ENCODE data around the gene RPH3AL. TPM values are rescaled to one million over a fixed set of nuclear protein-coding genes. Genes with fewer than 3 reads are reported as not detected.

The RPH3AL gene
- total and polyA plus RNA-seq, 10 of the 15 experiments (the other 5 are each of a cell fraction or from before 2014, with no cell fraction given) = 0.04 to 1.2 (median 0.47) TPM; not detected in 2

GRCh38 chr17:345992-346785, 6.4 kb downstream of the RPH3AL start:
- Histone ChIP-seq H3K4me3 (no peak overlapping the region), H3K4me1 (ENCODE audit: control insufficient read depth, insufficient read depth, low read length) (no peaks in the 10 kb centered on the region), H3K9me3 (replicated peaks; ENCODE audit: control insufficient read depth, insufficient read depth, low read length) (no peaks in the 10 kb centered on the region), H3K79me2 (ENCODE audit: control insufficient read depth, insufficient read depth, low read length) (no peaks in the 10 kb centered on the region), H3K36me3 (ENCODE audit: control insufficient read depth in 2 of 2, insufficient read depth in 2 of 2, low read length in 1 of 2) (no peaks in the 10 kb centered on the region), H3K27ac (ENCODE audit: control insufficient read depth, insufficient read depth) (no peak overlapping the region), H3K27me3 (replicated peaks in 1 of 2; ENCODE audit: control insufficient read depth in 2 of 2, insufficient read depth in 2 of 2, low read length in 1 of 2) (no peaks in the 10 kb centered on the region; a peak in 2 of 4 replicates), H4K20me1 (ENCODE audit: control insufficient read depth, insufficient read depth) (no peaks in the 10 kb centered on the region), H3K9ac (ENCODE audit: control insufficient read depth, insufficient read depth, low read length) (no peak overlapping the region), H2AFZ (ENCODE audit: control insufficient read depth, low read depth, low read length) (no peak overlapping the region), H3K4me2 (ENCODE audit: control insufficient read depth, insufficient read depth) (no peak overlapping the region)
- ChIA-PET SMC1A (ENCODE audit: uncharacterized antibody, unreplicated experiment) (no interaction called here), CTCF (no interaction called here), RAD21 (ENCODE audit: unreplicated experiment) (no interaction called here), POLR2A (no interaction called here)
- ATAC-seq = no peak
- TF ChIP-seq KAT2A (conservative IDR thresholded peaks at IDR 0.05; ENCODE audit: control insufficient read depth, low read depth, low read length) (no peak), MLLT1 (IDR thresholded peaks at IDR 0.05) (no peak), PBX3 (IDR thresholded peaks at IDR 0.05; ENCODE audit: insufficient replicate concordance, low read depth, low read length) (no peak), MEF2B (IDR thresholded peaks at IDR 0.05; ENCODE audit: partially characterized antibody, poor library complexity, severe bottlenecking) (no peak), ZZZ3 (IDR thresholded peaks at IDR 0.05; ENCODE audit: control insufficient read depth, insufficient read length, low read depth) (no peak), RFX5 (IDR thresholded peaks at IDR 0.05; ENCODE audit: low read depth, low read length) (no peak), E2F8 (IDR thresholded peaks at IDR 0.05; ENCODE audit: low read depth, partially characterized antibody) (no peak), PAX5 (IDR thresholded peaks at IDR 0.05; ENCODE audit: borderline replicate concordance, low read depth, low read length) (no peak), REST (IDR thresholded peaks at IDR 0.05; ENCODE audit: low read depth, low read length) (no peak), IKZF1 (conservative IDR thresholded peaks at IDR 0.05) (no peak), E2F4 (IDR thresholded peaks at IDR 0.05; ENCODE audit: low read depth, low read length) (no peak), RBBP5 (conservative IDR thresholded peaks at IDR 0.05) (no peak)
- no peak for FAIRE-seq
- WGBS (ENCODE audit: insufficient coverage, insufficient replicate concordance, low lambda C conversion rate, missing lambda C conversion rate) = 36% methylated on average over 9 of the region's 12 CpGs
- DNase-seq (ENCODE audit: low read depth, low spot score) = no peak
- intact Hi-C loops (cut with micrococcal nuclease; ENCODE audit: unreplicated experiment) = no loop called here
- no TSS peak for BruUV-seq (replicated peaks)
- in situ Hi-C loops (cut with MboI) = no loop called here
